H1 (cell line): Measurements from ENCODE around the gene RTKN. TPM values are rescaled to one million over a fixed set of nuclear protein-coding genes. Genes with fewer than 3 reads are reported as not detected.

ENCODE experiments used
- CHD7 ChIP-seq: fragments of 300-600 bp; sonication (generic); IDR thresholded peaks from 2 replicates; pipeline ENCODE4 v1.7.1; 2012; ENCODE audit warnings: low read length, moderate library complexity, mild to moderate bottlenecking, inconsistent platforms; ENCODE audit not compliant: insufficient replicate concordance
- EZH2 ChIP-seq: fragments of 200-600 bp; sonication (generic); IDR thresholded peaks from 2 replicates; pipeline ENCODE4 v1.7.1; 2012; ENCODE audit warnings: low read depth, mild to moderate bottlenecking, moderate library complexity, low read length, inconsistent platforms; ENCODE audit not compliant: severe bottlenecking
- SP4 ChIP-seq: IDR thresholded peaks from 2 replicates; pipeline ENCODE4 v1.6.1; 2012; ENCODE audit warnings: low read length, inconsistent platforms
- polyA plus RNA-seq, 7 experiments: library from polyadenylated mRNA; depleted of rRNA in 3 of 7; stranded (reverse) in 5 of 7; unstranded in 2 of 7; fragments of >200 nt in 5 of 7; fragments of 200-250 nt in 2 of 7; gene quantifications; 1 replicate in 5 of 7; 2 replicates in 1 of 7; 4 replicates in 1 of 7; pipeline versions ENCODE4 v1.2.1 to v1.2.3, GENCODE V29; 2011 to 2013; ENCODE audit warnings: missing spikeins in 2 of 7, mixed read lengths in 2 of 7
- total RNA-seq: library from RNA; stranded (reverse); fragmentation: NEBNext Ultra II Directional; extraction: Animal tissue kit (Norgen Biotek cat#: 25700); gene quantifications from 2 replicates; pipeline ENCODE4 v1.2.1, GENCODE V29; 2021

RTKN gene
- total and polyA plus RNA-seq, 2 of the 8 experiments (the other 6 are each of a cell fraction or from before 2014, with no cell fraction given): 40.2 to 54.1 TPM

- TF ChIP-seq CHD7 (no peak), SP4 (no peak), EZH2 (no peak)
These were observed 29.8 kb upstream of the RTKN start (continued) for GRCh38 chr2:74471332-74472065.
